Measurements from ENCODE around the gene BROX. TPM values are rescaled to one million over a fixed set of nuclear protein-coding genes. Genes with fewer than 3 reads are reported as not detected.

The BROX gene
- total and polyA plus RNA-seq, 10 of the 15 experiments (the other 5 are each of a cell fraction or from before 2014, with no cell fraction given): 5.8 to 42.0 (median 16.8) TPM

- peak; percentile 26 to 44 (median 42); a peak in 3 of 6 replicates for TF ChIP-seq CTCF (IDR thresholded peaks at IDR 0.05 in 2 of 3, conservative IDR thresholded peaks at IDR 0.05 in 1 of 3; ENCODE audit: control insufficient read depth in 2 of 3, extremely low read depth in 1 of 3, insufficient read depth in 1 of 3, low read depth in 3 of 3, low read length in 3 of 3)
Observed at GRCh38 chr1:222769181-222769580, 56.8 kb downstream of the BROX start (continued).

- ChIA-PET POLR2A (no interaction called here), CTCF (interaction anchor here (0.6 to 1.8 kb wide), 4 partner anchors 11 to 37 kb away, joined by 3 to 6 read pairs (median 4); no protein-coding TSS in a partner anchor), SMC1A (ENCODE audit: uncharacterized antibody, unreplicated experiment) (interaction anchor here (0.6 to 2.8 kb wide), 2 partner anchors 28 to 37 kb away, joined by 3 to 10 read pairs; no protein-coding TSS in a partner anchor), RAD21 (ENCODE audit: unreplicated experiment) (interaction anchor here (1.1 kb wide), 1 partner anchor 31 kb away, joined by 3 read pairs; no protein-coding TSS in a partner anchor)
- Histone ChIP-seq H3K4me3 (no peak overlapping the region), H3K9me3 (replicated peaks; ENCODE audit: control insufficient read depth, insufficient read depth, low read length) (peaks cover 6% of the 10 kb centered on the region), H3K4me1 (ENCODE audit: control insufficient read depth, insufficient read depth, low read length) (peaks cover 19% of the 10 kb centered on the region), H3K36me3 (ENCODE audit: control insufficient read depth in 2 of 2, insufficient read depth in 2 of 2, low read length in 1 of 2) (no peaks in the 10 kb centered on the region), H3K9ac (ENCODE audit: control insufficient read depth, insufficient read depth, low read length) (no peak overlapping the region), H3K27ac (ENCODE audit: control insufficient read depth, insufficient read depth) (no peak overlapping the region), H3K4me2 (ENCODE audit: control insufficient read depth, insufficient read depth) (no peak overlapping the region), H3K27me3 (replicated peaks in 1 of 2; ENCODE audit: control insufficient read depth in 2 of 2, insufficient read depth in 2 of 2, low read length in 1 of 2) (no peaks in the 10 kb centered on the region), H3K79me2 (ENCODE audit: control insufficient read depth, insufficient read depth, low read length) (no peaks in the 10 kb centered on the region), H4K20me1 (ENCODE audit: control insufficient read depth, insufficient read depth) (no peaks in the 10 kb centered on the region), H2AFZ (ENCODE audit: control insufficient read depth, low read depth, low read length) (no peak overlapping the region)
- no peak for ATAC-seq
- 90% methylated on average over 2 of the region's 2 CpGs for WGBS (ENCODE audit: insufficient coverage, insufficient replicate concordance, low lambda C conversion rate, missing lambda C conversion rate)
- intact Hi-C loops (cut with micrococcal nuclease; ENCODE audit: unreplicated experiment): loop anchor here (1.0 to 2.0 kb wide), 2 partner anchors 32 to 305 kb away; no protein-coding TSS in a partner anchor
- no TSS peak for BruUV-seq (replicated peaks)
- no peak for DNase-seq (ENCODE audit: low read depth, low spot score)
- FAIRE-seq: no peak
- TF ChIP-seq KLF5 (IDR thresholded peaks at IDR 0.05; ENCODE audit: partially characterized antibody) (no peak), MTA3 (IDR thresholded peaks at IDR 0.05; ENCODE audit: borderline replicate concordance, low read length) (no peak), SKIL (IDR thresholded peaks at IDR 0.05; ENCODE audit: low read depth, poor library complexity, severe bottlenecking) (no peak), FOS (IDR thresholded peaks at IDR 0.05; ENCODE audit: borderline replicate concordance, extremely low read depth, insufficient read length) (no peak), HCFC1 (IDR thresholded peaks at IDR 0.05; ENCODE audit: low read length) (no peak), NFYB (IDR thresholded peaks at IDR 0.05; ENCODE audit: insufficient read depth, low read depth, low read length) (no peak), NBN (IDR thresholded peaks at IDR 0.05) (no peak), ZNF217 (IDR thresholded peaks at IDR 0.05) (no peak), EP300 (IDR thresholded peaks at IDR 0.05; ENCODE audit: borderline replicate concordance in 1 of 2, control insufficient read depth in 1 of 2, low read depth in 2 of 2, low read length in 2 of 2) (no peak), MXI1 (IDR thresholded peaks at IDR 0.05; ENCODE audit: low read depth, low read length) (no peak), MTA2 (IDR thresholded peaks at IDR 0.05; ENCODE audit: low read depth) (no peak), BMI1 (IDR thresholded peaks at IDR 0.05; ENCODE audit: borderline replicate concordance) (no peak), HDAC6 (IDR thresholded peaks at IDR 0.05; ENCODE audit: unreplicated experiment) (no peak), ESRRA (IDR thresholded peaks at IDR 0.05; ENCODE audit: low read length) (no peak)
- in situ Hi-C loops (cut with MboI): no loop called here
Observed at GRCh38 chr1:222769971-222770620, 57.7 kb downstream of the BROX start.
